Body of pancreas (tissue), 4 donors: ENCODE data around the gene MAD2L2. TPM values are rescaled to one million over a fixed set of nuclear protein-coding genes. Genes with fewer than 3 reads are reported as not detected.

ENCODE experiments used
- ATAC-seq: fragments of 150-250 bp; one replicate; pipeline ENCODE4 v1.9.1; 2016
- DNase-seq, 4 donors: peaks; one replicate each; pipeline ENCODE4 v3.0.0-alpha.2; 2019
- H3K27ac ChIP-seq, 4 donors: fragments of 200-600 bp; sonication (generic); 1 replicate in 3 of 4; 2 replicates in 1 of 4; pipeline versions ENCODE4 v1.5.1 to v1.6.1; 2016 to 2019; ENCODE audit warnings: mild to moderate bottlenecking in 1 of 4, mixed read lengths in 1 of 4, moderate library complexity in 1 of 4
- H3K27me3 ChIP-seq, 2 donors: fragments of 200-600 bp; sonication (generic); one replicate each; pipeline ENCODE4 v1.6.0; 2016; ENCODE audit warnings: mild to moderate bottlenecking in 1 of 2
- H3K36me3 ChIP-seq, 2 donors: fragments of 200-600 bp; sonication (generic); replicated peaks in 1 of 2; 2 replicates each; pipeline ENCODE4 v1.5.1; 2016; ENCODE audit warnings: low read depth in 2 of 2; ENCODE audit not compliant: insufficient read depth in 1 of 2
- H3K4me1 ChIP-seq: fragments of 200-600 bp; sonication (generic); one replicate; pipeline ENCODE4 v1.6.0; 2016
- H3K4me3 ChIP-seq, 2 donors: fragments of 200-600 bp; sonication (generic); 1 replicate in 1 of 2; 2 replicates in 1 of 2; pipeline ENCODE4 v1.5.1; 2016 to 2019
- H3K9me3 ChIP-seq, 3 donors: fragments of 200-600 bp; sonication (generic); 1 replicate in 2 of 3; 2 replicates in 1 of 3; pipeline ENCODE4 v1.5.1; 2016
- POLR2A ChIP-seq, 3 donors: fragments of 450-650 bp; IDR thresholded peaks; one replicate each; pipeline ENCODE4 v1.6.1; 2016; ENCODE audit warnings: antibody characterized with exemption in 3 of 3, mild to moderate bottlenecking in 2 of 3
- WGBS, 2 donors: methylation state at CpG; one replicate each; pipeline ENCODE4 v1.1.5; 2017; 5-methylcytosine and 5-hydroxymethylcytosine counted together
- intact Hi-C: fragments of 100-400 bp; cut with DNase I; formaldehyde crosslinking; loops from one replicate; pipeline ENCODE4 v1.15.1; 2023
- total RNA-seq, 2 donors: library from RNA; depleted of rRNA; stranded (reverse); fragments of >200 nt; gene quantifications; one replicate each; pipeline ENCODE4 v1.1.0, GENCODE V29; 2016
- TF ChIP-seq, protein P1 (sequence below), 7 experiments: fragments of 450-650 bp in 4 of 7; fragments of 200-600 bp in 3 of 7; sonication (generic) in 3 of 7; IDR thresholded peaks; one replicate each; pipeline ENCODE4 v1.5.1; 2016 to 2019; ENCODE audit warnings: antibody characterized with exemption in 7 of 7

Gene MAD2L2
- total RNA-seq, 2 donors from 2014 or later, result 6.9 to 31.6 TPM

DNA sequence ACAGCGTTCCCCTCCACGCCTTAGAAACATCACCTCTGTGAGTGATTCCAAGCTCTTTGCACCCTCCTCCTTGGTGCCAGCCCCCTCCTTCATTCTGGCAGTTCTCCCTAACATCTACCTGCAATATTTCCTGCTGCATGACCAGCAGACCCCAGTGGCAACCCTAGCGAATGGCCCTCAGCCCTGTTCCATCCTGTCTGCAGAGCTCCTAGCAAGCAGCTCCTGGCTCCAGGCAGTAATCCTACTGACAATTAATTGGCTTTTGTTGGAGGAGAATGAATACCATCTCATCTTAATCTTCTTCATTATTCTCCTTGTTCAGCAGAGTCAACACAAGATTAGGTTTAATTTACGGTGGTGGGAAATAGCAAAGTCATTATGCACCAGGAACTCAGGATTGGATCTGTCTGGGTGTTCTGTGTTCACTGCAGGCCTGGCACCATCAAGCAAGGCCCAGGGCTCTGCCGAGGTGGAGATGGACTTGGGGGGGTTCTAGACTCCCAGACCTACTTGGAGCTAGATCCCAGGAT is 39.1 kb downstream of the MAD2L2 start:
- ATAC-seq (no peak), DNase-seq (no peak)
- H3K4me1 ChIP-seq, result no peaks in the 10 kb centered on the region
- H3K27ac ChIP-seq, result no peak overlapping the region
- H3K4me3 ChIP-seq, result no peak overlapping the region
- intact Hi-C loops, result loop anchor here (10.0 kb wide), 1 partner anchor 397 kb away; no protein-coding TSS in a partner anchor
- no peaks in the 10 kb centered on the region for H3K36me3 ChIP-seq
- no peaks in the 10 kb centered on the region for H3K9me3 ChIP-seq
- TF ChIP-seq, protein P1, sequence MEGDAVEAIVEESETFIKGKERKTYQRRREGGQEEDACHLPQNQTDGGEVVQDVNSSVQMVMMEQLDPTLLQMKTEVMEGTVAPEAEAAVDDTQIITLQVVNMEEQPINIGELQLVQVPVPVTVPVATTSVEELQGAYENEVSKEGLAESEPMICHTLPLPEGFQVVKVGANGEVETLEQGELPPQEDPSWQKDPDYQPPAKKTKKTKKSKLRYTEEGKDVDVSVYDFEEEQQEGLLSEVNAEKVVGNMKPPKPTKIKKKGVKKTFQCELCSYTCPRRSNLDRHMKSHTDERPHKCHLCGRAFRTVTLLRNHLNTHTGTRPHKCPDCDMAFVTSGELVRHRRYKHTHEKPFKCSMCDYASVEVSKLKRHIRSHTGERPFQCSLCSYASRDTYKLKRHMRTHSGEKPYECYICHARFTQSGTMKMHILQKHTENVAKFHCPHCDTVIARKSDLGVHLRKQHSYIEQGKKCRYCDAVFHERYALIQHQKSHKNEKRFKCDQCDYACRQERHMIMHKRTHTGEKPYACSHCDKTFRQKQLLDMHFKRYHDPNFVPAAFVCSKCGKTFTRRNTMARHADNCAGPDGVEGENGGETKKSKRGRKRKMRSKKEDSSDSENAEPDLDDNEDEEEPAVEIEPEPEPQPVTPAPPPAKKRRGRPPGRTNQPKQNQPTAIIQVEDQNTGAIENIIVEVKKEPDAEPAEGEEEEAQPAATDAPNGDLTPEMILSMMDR (IDR thresholded peaks at IDR 0.05), result no peak
- no peak for TF ChIP-seq POLR2A (IDR thresholded peaks at IDR 0.05)
- H3K27me3 ChIP-seq, result no peaks in the 10 kb centered on the region
- WGBS, 2 donors, result 51 to 65% methylated on average over 5 of the region's 5 CpGs

DNA sequence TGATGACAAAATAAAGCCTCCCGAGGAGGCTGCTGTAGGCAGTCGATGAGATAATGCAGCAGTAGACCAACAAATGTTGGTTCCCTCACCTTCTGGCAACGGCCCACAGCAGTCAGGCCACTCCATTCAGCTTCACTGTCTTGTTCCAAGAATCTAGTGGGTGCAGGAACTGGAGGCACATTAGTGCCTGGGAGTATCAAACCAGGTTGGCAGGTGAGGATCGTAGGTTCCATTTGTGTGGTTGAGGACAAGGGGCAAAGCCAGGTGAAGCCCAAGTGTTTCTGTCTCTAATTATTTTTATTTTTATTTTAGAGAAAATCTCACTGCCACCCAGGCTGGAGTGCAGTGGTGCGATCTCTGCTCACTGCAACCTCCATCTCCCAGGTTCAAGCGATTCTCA is 40.0 kb downstream of the MAD2L2 start:
- Histone ChIP-seq H3K9me3 (no peaks in the 10 kb centered on the region), H3K27me3 (no peaks in the 10 kb centered on the region), H3K27ac (no peak overlapping the region), H3K36me3 (no peaks in the 10 kb centered on the region), H3K4me3 (no peak overlapping the region), H3K4me1 (no peaks in the 10 kb centered on the region)
- intact Hi-C loops, result loop anchor here (10.0 kb wide), 1 partner anchor 396 kb away; no protein-coding TSS in a partner anchor
- ATAC-seq (no peak), DNase-seq (no peak)
- 50 to 68% methylated on average over 5 to 6 of the region's 6 CpGs for WGBS, 2 donors
- TF ChIP-seq POLR2A (IDR thresholded peaks at IDR 0.05), result no peak
- TF ChIP-seq, protein P1 (IDR thresholded peaks at IDR 0.05), result no peak

DNA sequence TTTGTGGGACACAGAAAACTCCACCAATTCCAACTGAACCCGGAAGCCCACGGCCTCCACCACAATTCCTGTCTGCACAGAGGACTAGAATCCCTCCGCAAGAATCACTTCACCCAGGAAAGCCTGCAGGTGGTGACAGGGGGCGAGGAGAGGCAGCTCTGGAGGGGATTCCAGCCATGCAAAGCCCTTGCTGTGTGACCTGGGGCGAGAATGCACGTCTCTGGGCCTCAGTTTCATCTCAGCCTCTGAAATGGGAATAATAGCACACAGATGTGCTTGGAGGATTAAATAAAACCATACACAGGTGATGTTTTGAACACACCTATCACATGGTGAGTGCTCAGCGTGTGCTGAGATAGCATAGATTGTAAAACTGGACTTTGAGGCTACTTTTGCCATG is 40.8 kb downstream of the MAD2L2 start:
- TF ChIP-seq, protein P1 (IDR thresholded peaks at IDR 0.05), result no peak
- no peak for TF ChIP-seq POLR2A (IDR thresholded peaks at IDR 0.05)
- DNase-seq (no peak), ATAC-seq (no peak)
- intact Hi-C loops, result loop anchor here (10.0 kb wide), 1 partner anchor 395 kb away; no protein-coding TSS in a partner anchor
- Histone ChIP-seq H3K27me3 (no peaks in the 10 kb centered on the region), H3K27ac (no peak overlapping the region), H3K4me3 (no peak overlapping the region), H3K4me1 (no peaks in the 10 kb centered on the region), H3K36me3 (no peaks in the 10 kb centered on the region), H3K9me3 (no peaks in the 10 kb centered on the region)
- WGBS, 2 donors, result 47 to 71% methylated on average over 6 to 7 of the region's 7 CpGs

DNA sequence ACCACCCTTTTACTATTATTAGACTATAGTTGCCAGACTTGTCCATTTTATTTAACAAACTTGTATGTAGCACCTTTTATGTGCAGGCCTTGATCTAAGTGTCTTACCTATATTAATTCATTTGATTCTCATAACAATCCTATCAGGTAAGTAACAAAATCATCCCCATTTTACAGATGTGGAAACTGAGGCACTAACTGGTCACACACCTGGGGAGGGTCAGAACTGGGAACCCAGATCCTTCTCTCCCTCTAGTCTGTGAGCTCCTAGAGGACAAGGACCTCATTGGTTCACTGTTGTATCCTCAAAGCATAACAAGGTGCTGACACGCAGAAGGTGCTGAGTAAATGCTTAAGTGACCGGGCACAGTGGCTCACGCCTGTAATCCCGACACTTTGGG is 41.6 kb downstream of the MAD2L2 start:
- WGBS, 2 donors, result 62 to 85% methylated on average over 4 of the region's 4 CpGs
- no peaks in the 10 kb centered on the region for H3K27me3 ChIP-seq
- H3K36me3 ChIP-seq, result no peaks in the 10 kb centered on the region
- ATAC-seq, result no peak
- H3K9me3 ChIP-seq, result no peaks in the 10 kb centered on the region
- intact Hi-C loops, result loop anchor here (10.0 kb wide), 1 partner anchor 605 kb away; no protein-coding TSS in a partner anchor
- no peak for TF ChIP-seq POLR2A (IDR thresholded peaks at IDR 0.05)
- TF ChIP-seq, protein P1 (IDR thresholded peaks at IDR 0.05), result no peak
- H3K4me1 ChIP-seq, result no peaks in the 10 kb centered on the region
- no peak for DNase-seq
- H3K4me3 ChIP-seq, result no peak overlapping the region
- no peak overlapping the region for H3K27ac ChIP-seq

DNA sequence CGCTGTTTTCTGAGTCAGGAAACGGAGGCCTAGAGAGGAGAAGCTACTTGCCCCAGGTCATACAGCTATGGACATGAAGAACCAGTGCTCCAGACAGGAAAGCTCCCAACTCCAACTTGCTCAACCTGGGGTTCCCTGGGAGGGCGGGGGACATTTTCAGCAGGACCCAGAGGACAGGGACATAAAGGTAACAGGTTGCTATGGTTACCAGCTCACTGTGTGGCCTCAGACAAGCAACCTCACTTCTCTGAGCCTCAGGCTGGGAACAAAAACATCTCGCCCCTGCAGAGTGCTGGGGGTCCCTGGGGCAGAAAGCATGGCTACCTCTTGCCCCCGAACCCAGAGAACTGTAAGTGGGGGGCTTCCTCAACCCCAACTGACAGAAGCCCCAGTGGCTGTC is 42.8 kb downstream of the MAD2L2 start:
- Histone ChIP-seq H3K27me3 (no peaks in the 10 kb centered on the region), H3K4me1 (no peaks in the 10 kb centered on the region), H3K9me3 (no peaks in the 10 kb centered on the region), H3K4me3 (no peak overlapping the region), H3K36me3 (no peaks in the 10 kb centered on the region), H3K27ac (no peak overlapping the region)
- intact Hi-C loops, result loop anchor here (10.0 kb wide), 1 partner anchor 603 kb away; no protein-coding TSS in a partner anchor
- TF ChIP-seq, protein P1 (IDR thresholded peaks at IDR 0.05), result no peak
- no peak for TF ChIP-seq POLR2A (IDR thresholded peaks at IDR 0.05)
- no peak for DNase-seq
- WGBS, 2 donors, result 23 to 43% methylated on average over 3 to 5 of the region's 5 CpGs
- ATAC-seq, result no peak
